Loucy (cell line): ENCODE measurements around the gene PRPSAP1.

ENCODE experiments used
- EZH2phosphoT487 ChIP-seq: fragments of 200-600 bp; IDR thresholded peaks from 2 replicates; pipeline ENCODE4 v1.6.1; 2018; ENCODE audit warnings: antibody characterized with exemption, mild to moderate bottlenecking, moderate library complexity, borderline replicate concordance
- TF ChIP-seq, protein P1 (sequence below): fragments of 200-600 bp; sonication (generic); conservative IDR thresholded peaks from 2 replicates; pipeline ENCODE4 v1.5.1; 2014; ENCODE audit warnings: mild to moderate bottlenecking, antibody characterized with exemption, low read length

DNA sequence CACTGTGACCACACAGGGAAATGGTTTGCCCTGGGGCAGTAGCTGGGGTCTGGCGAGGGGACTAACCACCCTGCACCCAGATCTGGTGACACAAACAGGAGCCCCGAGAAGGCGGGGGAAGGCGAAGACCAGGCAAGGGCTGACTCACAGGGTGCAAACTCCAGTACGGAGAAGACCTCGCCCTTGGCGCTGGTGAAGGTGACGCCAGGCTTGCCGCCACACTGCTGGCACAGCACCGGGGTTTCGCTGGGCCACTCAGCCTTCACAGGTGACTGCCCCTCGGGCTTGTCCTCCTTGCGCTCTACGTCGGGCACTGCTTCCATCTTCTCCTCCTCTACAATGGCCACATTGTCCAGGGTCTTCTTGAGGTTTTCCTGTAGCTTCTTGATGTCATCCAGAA, 42.3 kb upstream of the PRPSAP1 start:
- TF ChIP-seq, protein P1, sequence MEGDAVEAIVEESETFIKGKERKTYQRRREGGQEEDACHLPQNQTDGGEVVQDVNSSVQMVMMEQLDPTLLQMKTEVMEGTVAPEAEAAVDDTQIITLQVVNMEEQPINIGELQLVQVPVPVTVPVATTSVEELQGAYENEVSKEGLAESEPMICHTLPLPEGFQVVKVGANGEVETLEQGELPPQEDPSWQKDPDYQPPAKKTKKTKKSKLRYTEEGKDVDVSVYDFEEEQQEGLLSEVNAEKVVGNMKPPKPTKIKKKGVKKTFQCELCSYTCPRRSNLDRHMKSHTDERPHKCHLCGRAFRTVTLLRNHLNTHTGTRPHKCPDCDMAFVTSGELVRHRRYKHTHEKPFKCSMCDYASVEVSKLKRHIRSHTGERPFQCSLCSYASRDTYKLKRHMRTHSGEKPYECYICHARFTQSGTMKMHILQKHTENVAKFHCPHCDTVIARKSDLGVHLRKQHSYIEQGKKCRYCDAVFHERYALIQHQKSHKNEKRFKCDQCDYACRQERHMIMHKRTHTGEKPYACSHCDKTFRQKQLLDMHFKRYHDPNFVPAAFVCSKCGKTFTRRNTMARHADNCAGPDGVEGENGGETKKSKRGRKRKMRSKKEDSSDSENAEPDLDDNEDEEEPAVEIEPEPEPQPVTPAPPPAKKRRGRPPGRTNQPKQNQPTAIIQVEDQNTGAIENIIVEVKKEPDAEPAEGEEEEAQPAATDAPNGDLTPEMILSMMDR: no peak
- no peak for TF ChIP-seq EZH2phosphoT487
